ENCODE results near the gene RPN2. TPM values are rescaled to one million over a fixed set of nuclear protein-coding genes. Genes with fewer than 3 reads are reported as not detected.

RPN2 gene
- total and polyA plus RNA-seq, 2 of the 13 experiments (the other 11 are each of a cell fraction or from before 2014, with no cell fraction given): 587 to 1,818 TPM

GRCh38 chr20:37285664-37286374 is 106.7 kb downstream of the RPN2 start (continued):
- TF ChIP-seq NFAT5 (CRISPR knock-in tag; IDR thresholded peaks at IDR 0.05) (no peak), FOXA3 (CRISPR knock-in tag; IDR thresholded peaks at IDR 0.05) (peak; percentile 91), GATAD2A (CRISPR knock-in tag; IDR thresholded peaks at IDR 0.05) (peak; percentile 97), CEBPB (IDR thresholded peaks at IDR 0.05; ENCODE audit: borderline replicate concordance, low read depth, low read length) (peak; percentile 79), ZNF468 (CRISPR knock-in tag; IDR thresholded peaks at IDR 0.05) (no peak), RCOR2 (CRISPR knock-in tag; IDR thresholded peaks at IDR 0.05) (peak; percentile 82; the same call in 1 of the 2 replicates), ZNF879 (CRISPR knock-in tag; IDR thresholded peaks at IDR 0.05) (no peak), SALL2 (CRISPR knock-in tag; IDR thresholded peaks at IDR 0.05) (no peak), FOXM1 (CRISPR knock-in tag; IDR thresholded peaks at IDR 0.05) (no peak), AKAP8 (CRISPR knock-in tag; IDR thresholded peaks at IDR 0.05) (no peak; the same call in 1 of the 2 replicates), IRF1 (CRISPR knock-in tag; IDR thresholded peaks at IDR 0.05; ENCODE audit: low read depth) (no peak), CAMTA2 (CRISPR knock-in tag; IDR thresholded peaks at IDR 0.05; ENCODE audit: borderline replicate concordance) (no peak), THAP9 (CRISPR knock-in tag; IDR thresholded peaks at IDR 0.05; ENCODE audit: borderline replicate concordance) (no peak), PATZ1 (CRISPR knock-in tag; IDR thresholded peaks at IDR 0.05) (peak; percentile 66; the same call in 1 of the 2 replicates), KDM6A (CRISPR knock-in tag; IDR thresholded peaks at IDR 0.05; ENCODE audit: low read depth) (peak; percentile 81; the same call in 1 of the 2 replicates), SSRP1 (CRISPR knock-in tag; IDR thresholded peaks at IDR 0.05) (peak; percentile 79; the same call in 1 of the 2 replicates), ISL2 (CRISPR knock-in tag; IDR thresholded peaks at IDR 0.05) (peak; percentile 38; the same call in 1 of the 2 replicates)

Data from HepG2 (cell line).